ENCODE results near the gene GRAP2. TPM values are rescaled to one million over a fixed set of nuclear protein-coding genes. Genes with fewer than 3 reads are reported as not detected.

The GRAP2 gene
- total and polyA plus RNA-seq, 9 of the 15 experiments (the other 6 are each of a cell fraction or from before 2014, with no cell fraction given): 4.8 to 88.7 (median 60.4) TPM

GRCh38 chr22:39984006-39984405, 83.1 kb downstream of the GRAP2 start:
- DNase-seq (ENCODE audit: extremely low read depth in 1 of 4, low spot score in 3 of 4) (peak in 2 of 4 experiments; percentile 20 to 50), FAIRE-seq (peak; percentile 81), ATAC-seq (peak; percentile 21; the same call in 2 of the 3 replicates)
- H3K27ac ChIP-seq (ENCODE audit: extremely low read depth, low read depth, low read length): no peak overlapping the region
- no peaks in the 10 kb centered on the region for H3K79me2 ChIP-seq (ENCODE audit: control insufficient read depth, insufficient read depth, low read length)
- intact Hi-C loops (cut with micrococcal nuclease): no loop called here
- in situ Hi-C loops (cut with MboI): no loop called here
- WGBS (ENCODE audit: insufficient coverage, low coverage, missing lambda C conversion rate): 0% methylated on average over 2 of the region's 2 CpGs
- H3K4me1 ChIP-seq (replicated peaks in 1 of 2; ENCODE audit: control insufficient read depth in 2 of 2, insufficient read depth in 2 of 2, low read length in 2 of 2): peaks cover 2 to 19% of the 10 kb centered on the region in 2 experiments; a peak in 3 of 5 replicates
- no TSS peak for BruUV-seq (replicated peaks)
- TF ChIP-seq CREM (IDR thresholded peaks at IDR 0.05; ENCODE audit: low read depth) (no peak), KAT7 (CRISPR knock-in tag; IDR thresholded peaks at IDR 0.05; ENCODE audit: borderline replicate concordance) (0 out of 2 replicates have a peak, but pooled peaks have one; percentile 36), FOSL1 (tag; conservative IDR thresholded peaks at IDR 0.05) (peak; percentile 60), NFE2 (IDR thresholded peaks at IDR 0.05; ENCODE audit: low read depth) (no peak), RNF2 (IDR thresholded peaks at IDR 0.05) (no peak), ESRRA (IDR thresholded peaks at IDR 0.05; ENCODE audit: borderline replicate concordance, low read depth) (no peak), ZNF232 (CRISPR knock-in tag; IDR thresholded peaks at IDR 0.05) (no peak), JUND (IDR thresholded peaks at IDR 0.05; ENCODE audit: borderline replicate concordance, low read depth, low read length) (peak; percentile 21; the same call in 1 of the 2 replicates), JUND (tag; IDR thresholded peaks at IDR 0.05; ENCODE audit: borderline replicate concordance, low read depth, low read length) (no peak), MNT (conservative IDR thresholded peaks at IDR 0.05) (peak in 1 of 2 experiments; percentile 47; a peak in 1 of 4 replicates)
- TF ChIP-seq, protein P1, sequence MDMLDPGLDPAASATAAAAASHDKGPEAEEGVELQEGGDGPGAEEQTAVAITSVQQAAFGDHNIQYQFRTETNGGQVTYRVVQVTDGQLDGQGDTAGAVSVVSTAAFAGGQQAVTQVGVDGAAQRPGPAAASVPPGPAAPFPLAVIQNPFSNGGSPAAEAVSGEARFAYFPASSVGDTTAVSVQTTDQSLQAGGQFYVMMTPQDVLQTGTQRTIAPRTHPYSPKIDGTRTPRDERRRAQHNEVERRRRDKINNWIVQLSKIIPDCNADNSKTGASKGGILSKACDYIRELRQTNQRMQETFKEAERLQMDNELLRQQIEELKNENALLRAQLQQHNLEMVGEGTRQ (CRISPR knock-in tag; IDR thresholded peaks at IDR 0.05): 0 out of 2 replicates have a peak, but pooled peaks have one; percentile 7
- H3K9ac ChIP-seq (ENCODE audit: insufficient read depth in 1 of 2, low read depth in 2 of 2, low read length in 2 of 2): no peak overlapping the region; a peak in 1 of 4 replicates
- no peaks in the 10 kb centered on the region for H3K9me3 ChIP-seq (replicated peaks; ENCODE audit: control insufficient read depth, insufficient read depth, low read depth, low read length)
- ChIA-PET POLR2A (interaction anchor here (0.6 to 1.7 kb wide), 5 partner anchors 8 to 106 kb away, joined by 3 to 7 read pairs (median 3); no protein-coding TSS in a partner anchor), CTCF (ENCODE audit: low intra/inter-chr PET ratio) (no interaction called here)
- no peaks in the 10 kb centered on the region for H3K36me3 ChIP-seq (ENCODE audit: control insufficient read depth, insufficient read depth, low read length)
- H3K4me3 ChIP-seq: no peak overlapping the region
- no peaks in the 10 kb centered on the region for H4K20me1 ChIP-seq (replicated peaks; ENCODE audit: control insufficient read depth, insufficient read depth, low read length)
- H3K9me1 ChIP-seq (ENCODE audit: control insufficient read depth, insufficient read depth, low read length): no peaks in the 10 kb centered on the region
- H3K4me2 ChIP-seq (ENCODE audit: insufficient read depth, low read length): no peak overlapping the region
- no peaks in the 10 kb centered on the region for H3K27me3 ChIP-seq (ENCODE audit: control insufficient read depth in 2 of 2, insufficient read depth in 2 of 2, low read length in 2 of 2)
- peak overlapping the region; percentile 56; the same call in 1 of the 2 replicates for H2AFZ ChIP-seq (ENCODE audit: low read depth, low read length)

Measured in K562 (cell line).